HFF-Myc (cell line): ENCODE results near the gene RNASEH2C.
"Not testable (repeated sequence)": the region's sequence is repeated elsewhere in the genome, so short reads cannot be mapped to it uniquely, and the experiment has no call there.

Experiments used
- DNase-seq: peaks from one replicate; pipeline ENCODE4 v3.0.0-alpha.2; 2011; ENCODE audit warnings: low read depth; ENCODE audit errors: extremely low read depth
- H3K4me3 ChIP-seq: replicated peaks from 2 replicates; pipeline ENCODE4 v1.5.1; 2011; ENCODE audit warnings: low read depth, mild to moderate bottlenecking, control low read depth, low read length
- TF ChIP-seq, protein P1 (sequence below): IDR thresholded peaks from 2 replicates; pipeline ENCODE4 v1.5.1; 2012; ENCODE audit warnings: mild to moderate bottlenecking, low read depth, low read length, control low read depth; ENCODE audit errors: missing control alignments

Gene RNASEH2C

DNA sequence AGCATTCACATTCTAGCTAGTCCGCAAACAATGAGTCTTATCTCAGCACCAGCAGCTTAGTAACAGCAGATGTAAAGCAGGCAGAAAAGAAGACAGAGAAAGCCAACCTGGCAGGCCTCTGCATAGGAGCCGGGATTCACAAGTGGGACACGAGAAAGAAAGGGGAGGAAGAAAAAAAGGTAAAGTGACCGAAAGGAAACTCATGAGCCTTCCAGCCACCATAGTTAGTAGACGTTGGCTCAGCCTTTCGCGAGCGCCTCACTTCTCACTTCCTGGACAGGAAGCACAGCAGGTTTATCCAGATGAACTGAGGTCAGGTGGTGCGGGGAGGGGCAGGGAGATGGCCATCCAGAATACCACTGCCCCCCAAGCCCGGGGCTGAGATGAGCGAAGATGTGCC lies 28.2 kb downstream of the RNASEH2C start:
- TF ChIP-seq, protein P1, sequence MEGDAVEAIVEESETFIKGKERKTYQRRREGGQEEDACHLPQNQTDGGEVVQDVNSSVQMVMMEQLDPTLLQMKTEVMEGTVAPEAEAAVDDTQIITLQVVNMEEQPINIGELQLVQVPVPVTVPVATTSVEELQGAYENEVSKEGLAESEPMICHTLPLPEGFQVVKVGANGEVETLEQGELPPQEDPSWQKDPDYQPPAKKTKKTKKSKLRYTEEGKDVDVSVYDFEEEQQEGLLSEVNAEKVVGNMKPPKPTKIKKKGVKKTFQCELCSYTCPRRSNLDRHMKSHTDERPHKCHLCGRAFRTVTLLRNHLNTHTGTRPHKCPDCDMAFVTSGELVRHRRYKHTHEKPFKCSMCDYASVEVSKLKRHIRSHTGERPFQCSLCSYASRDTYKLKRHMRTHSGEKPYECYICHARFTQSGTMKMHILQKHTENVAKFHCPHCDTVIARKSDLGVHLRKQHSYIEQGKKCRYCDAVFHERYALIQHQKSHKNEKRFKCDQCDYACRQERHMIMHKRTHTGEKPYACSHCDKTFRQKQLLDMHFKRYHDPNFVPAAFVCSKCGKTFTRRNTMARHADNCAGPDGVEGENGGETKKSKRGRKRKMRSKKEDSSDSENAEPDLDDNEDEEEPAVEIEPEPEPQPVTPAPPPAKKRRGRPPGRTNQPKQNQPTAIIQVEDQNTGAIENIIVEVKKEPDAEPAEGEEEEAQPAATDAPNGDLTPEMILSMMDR: no peak
- no peak overlapping the region for H3K4me3 ChIP-seq
- DNase-seq: no peak

DNA sequence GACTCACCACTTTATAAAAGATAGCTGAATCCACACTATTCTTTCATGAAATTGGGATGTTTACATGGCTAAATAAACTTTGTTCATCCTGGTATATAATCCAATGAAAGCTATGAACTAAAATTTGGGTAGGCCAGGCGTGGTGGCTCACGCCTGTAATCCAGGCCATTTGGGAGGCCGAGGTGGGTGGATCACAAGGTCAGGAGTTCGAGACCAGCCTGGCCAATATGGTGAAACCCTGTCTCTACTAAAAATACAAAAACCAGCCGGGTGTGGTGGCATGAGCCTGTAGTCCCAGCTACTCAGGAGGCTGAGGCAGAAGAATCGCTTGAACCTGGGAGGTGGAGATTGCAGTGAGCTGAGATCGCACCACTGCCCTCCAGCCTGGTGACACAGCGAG lies 28.8 kb downstream of the RNASEH2C start:
- H3K4me3 ChIP-seq, DNase-seq: not testable (repeated sequence)

DNA sequence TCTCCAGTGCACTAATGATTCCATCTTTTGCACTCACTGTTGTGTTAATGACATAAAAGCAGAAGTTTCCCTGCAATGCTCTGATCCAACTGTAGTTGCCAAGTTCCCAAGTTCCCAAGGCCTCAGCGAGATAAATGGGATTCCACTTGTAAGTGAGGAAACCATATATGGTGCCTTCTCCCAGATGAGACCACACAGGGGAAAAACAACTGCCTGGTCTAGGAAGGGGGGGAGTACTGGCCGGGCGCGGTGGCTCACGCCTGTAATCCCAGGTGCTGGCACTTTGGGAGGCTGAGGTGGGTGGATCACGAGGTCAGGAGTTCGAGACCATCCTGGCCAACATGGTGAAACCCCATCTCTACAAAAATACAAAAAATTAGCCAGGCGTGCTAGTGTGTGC lies 34.6 kb downstream of the RNASEH2C start:
- no peak for DNase-seq
- TF ChIP-seq, protein P1: no peak
- no peak overlapping the region for H3K4me3 ChIP-seq

DNA sequence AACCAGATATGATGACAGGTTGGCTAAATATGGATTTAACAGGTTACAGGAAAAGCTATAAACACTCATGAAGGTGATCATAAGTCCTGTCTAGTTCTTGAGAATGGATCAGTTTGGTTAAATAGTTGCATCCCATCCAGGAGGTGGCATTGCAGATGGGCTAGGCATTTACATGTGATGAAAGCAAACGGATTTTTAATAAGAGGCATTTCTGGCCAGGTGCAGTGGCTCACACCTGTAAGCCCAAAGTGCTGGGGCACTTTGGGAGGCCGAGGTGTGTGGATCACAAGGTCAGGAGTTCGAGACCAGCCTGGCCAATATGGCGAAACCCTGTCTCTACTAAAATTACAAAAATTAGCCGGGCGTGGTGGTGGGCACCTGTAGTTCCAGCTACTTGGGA lies 37.1 kb downstream of the RNASEH2C start:
- DNase-seq, H3K4me3 ChIP-seq: not testable (repeated sequence)

DNA sequence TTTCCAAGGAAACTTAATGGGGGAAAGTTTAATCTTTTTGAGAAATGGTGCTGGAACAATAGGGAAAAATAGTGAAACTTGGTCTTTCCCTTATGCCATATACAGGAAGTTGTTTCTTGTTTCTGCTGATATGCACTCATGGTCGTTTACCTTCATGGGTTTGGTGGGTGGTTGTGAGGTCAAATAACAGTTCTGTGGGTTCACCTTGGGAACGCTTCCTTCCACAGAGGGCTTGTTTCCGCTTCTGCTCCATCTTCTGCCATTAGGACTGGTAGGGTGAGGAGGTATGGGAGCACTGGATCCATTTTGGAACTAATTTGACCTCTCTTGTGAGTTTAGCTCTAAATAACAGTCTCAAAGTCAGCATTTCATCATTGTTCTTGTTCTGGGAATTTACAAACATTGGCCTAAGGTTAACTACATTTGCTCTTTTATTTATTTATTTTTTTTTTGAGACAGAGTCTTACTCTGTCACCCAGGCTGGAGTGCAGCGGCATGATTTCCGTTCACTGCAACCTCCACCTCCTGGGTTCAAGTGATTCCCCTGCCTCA lies 40.3 kb downstream of the RNASEH2C start:
- no peak for DNase-seq
- H3K4me3 ChIP-seq: no peak overlapping the region
- TF ChIP-seq, protein P1: no peak

DNA sequence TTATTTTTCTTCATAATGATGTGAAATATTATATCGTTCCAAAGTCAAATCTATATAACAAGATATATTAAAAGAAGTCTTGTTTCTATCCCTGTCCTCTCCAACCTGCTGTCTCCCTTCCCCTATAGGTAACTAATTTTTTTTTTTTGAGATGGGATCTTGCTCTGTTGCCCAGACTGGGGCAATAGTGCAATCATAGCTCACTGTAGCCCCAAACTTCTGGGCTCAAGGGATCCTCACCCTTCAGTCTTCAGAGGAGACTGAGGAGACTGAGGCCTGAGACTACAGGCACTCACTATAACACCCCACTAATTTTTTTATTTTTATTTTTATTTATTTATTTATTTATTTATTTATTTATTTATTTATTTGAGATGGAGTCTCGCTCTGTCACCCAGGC lies 47.6 kb downstream of the RNASEH2C start:
- DNase-seq: no peak
- TF ChIP-seq, protein P1: no peak
- no peak overlapping the region for H3K4me3 ChIP-seq

DNA sequence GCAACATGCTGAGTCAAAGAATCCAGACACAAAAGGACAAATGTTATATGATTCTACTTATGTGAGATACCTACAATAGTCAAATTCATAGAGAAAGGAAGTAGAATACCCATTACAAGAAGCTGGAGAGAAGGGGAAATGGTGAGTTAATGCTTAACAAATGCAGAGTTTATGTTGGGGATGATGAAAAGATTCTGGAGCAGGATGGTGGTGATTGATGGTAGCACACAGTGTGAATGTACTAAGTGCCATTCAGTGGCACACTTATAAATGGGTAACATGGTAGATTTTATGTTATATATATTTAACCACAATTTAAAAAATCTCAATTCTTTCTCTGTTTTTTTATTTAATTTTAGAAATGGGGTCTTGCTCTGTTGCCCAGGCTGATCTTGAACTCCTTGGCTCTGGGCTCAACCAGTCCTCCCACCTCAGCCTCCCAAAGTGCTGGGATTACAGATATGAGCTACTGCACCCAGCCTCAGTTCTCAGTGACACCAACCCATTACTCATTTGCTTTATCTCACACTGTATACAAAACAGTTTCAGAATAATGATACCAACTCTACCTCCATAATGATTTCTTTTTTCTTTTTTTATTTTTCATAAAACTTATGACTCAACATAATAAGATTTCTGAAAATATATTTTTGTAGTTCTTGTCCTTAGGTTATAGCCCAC lies 48.3 kb downstream of the RNASEH2C start:
- TF ChIP-seq, protein P1: no peak
- DNase-seq: no peak
- no peak overlapping the region for H3K4me3 ChIP-seq
